DOHH2 (cell line): ENCODE measurements around the gene NAA10.
A peak's percentile ranks its signal among the peaks of the same experiment; 100 is the strongest.

Source experiments
- H3F3A ChIP-seq: fragments of 200-600 bp; sonication (generic), shearing (Covaris generic); 2 replicates; pipeline ENCODE4 v1.6.0; 2016; ENCODE audit warnings: antibody characterized with exemption, mild to moderate bottlenecking; ENCODE audit not compliant: control insufficient read depth, insufficient read depth
- H3K27ac ChIP-seq: fragments of 200-600 bp; sonication (generic); 2 replicates; pipeline ENCODE4 v1.5.1; 2014; ENCODE audit warnings: low read depth, mild to moderate bottlenecking, low read length, moderate library complexity
- H3K27me3 ChIP-seq: fragments of 200-600 bp; sonication (generic); 2 replicates; pipeline ENCODE4 v1.6.1; 2014; ENCODE audit warnings: mild to moderate bottlenecking, low read length, mixed read lengths; ENCODE audit not compliant: control insufficient read depth
- H3K36me3 ChIP-seq: fragments of 200-600 bp; sonication (generic); 2 replicates; pipeline ENCODE4 v1.6.1; 2014; ENCODE audit warnings: mild to moderate bottlenecking, low read length, moderate library complexity, mixed read lengths; ENCODE audit not compliant: control insufficient read depth
- H3K4me1 ChIP-seq: fragments of 200-600 bp; sonication (generic); 2 replicates; pipeline ENCODE4 v1.6.1; 2014; ENCODE audit warnings: mild to moderate bottlenecking, low read length, mixed read lengths; ENCODE audit not compliant: control insufficient read depth
- H3K4me2 ChIP-seq: fragments of 200-600 bp; sonication (generic); 2 replicates; pipeline ENCODE4 v1.6.0; 2014; ENCODE audit warnings: mild to moderate bottlenecking, low read length, moderate library complexity
- H3K4me3 ChIP-seq: fragments of 200-600 bp; sonication (generic); 2 replicates; pipeline ENCODE4 v1.5.1; 2014; ENCODE audit warnings: mild to moderate bottlenecking, low read length, mixed read lengths
- H3K79me2 ChIP-seq: fragments of 200-600 bp; sonication (generic); 2 replicates; pipeline ENCODE4 v1.6.1; 2014; ENCODE audit warnings: mild to moderate bottlenecking, low read length, mixed read lengths; ENCODE audit not compliant: control insufficient read depth
- H3K9me2 ChIP-seq: fragments of 200-600 bp; sonication (generic); replicated peaks from 2 replicates; pipeline ENCODE4 v1.6.1; 2014; ENCODE audit warnings: mild to moderate bottlenecking, low read length, mixed read lengths; ENCODE audit not compliant: control insufficient read depth
- H3K9me3 ChIP-seq: fragments of 200-600 bp; sonication (generic); 2 replicates; pipeline ENCODE4 v1.6.1; 2014; ENCODE audit warnings: antibody characterized with exemption, low read length, mixed read lengths; ENCODE audit not compliant: control insufficient read depth, insufficient read depth
- H4K20me1 ChIP-seq: fragments of 200-600 bp; sonication (generic); 2 replicates; pipeline ENCODE4 v1.6.0; 2014; ENCODE audit warnings: low read depth, mild to moderate bottlenecking, antibody characterized with exemption, low read length, moderate library complexity; ENCODE audit not compliant: control insufficient read depth, insufficient read depth
- EZH2phosphoT487 ChIP-seq: fragments of 200-600 bp; sonication (generic); IDR thresholded peaks from 2 replicates; pipeline ENCODE4 v1.6.1; 2017; ENCODE audit warnings: borderline replicate concordance, mild to moderate bottlenecking, antibody characterized with exemption, low read length, moderate library complexity, mixed read lengths
- TF ChIP-seq, protein P1 (sequence below): fragments of 200-600 bp; sonication (generic); IDR thresholded peaks from one replicate; pipeline ENCODE4 v1.5.1; 2014; ENCODE audit warnings: antibody characterized with exemption, mild to moderate bottlenecking, low read depth, low read length; ENCODE audit not compliant: poor library complexity, severe bottlenecking

NAA10 gene

DNA sequence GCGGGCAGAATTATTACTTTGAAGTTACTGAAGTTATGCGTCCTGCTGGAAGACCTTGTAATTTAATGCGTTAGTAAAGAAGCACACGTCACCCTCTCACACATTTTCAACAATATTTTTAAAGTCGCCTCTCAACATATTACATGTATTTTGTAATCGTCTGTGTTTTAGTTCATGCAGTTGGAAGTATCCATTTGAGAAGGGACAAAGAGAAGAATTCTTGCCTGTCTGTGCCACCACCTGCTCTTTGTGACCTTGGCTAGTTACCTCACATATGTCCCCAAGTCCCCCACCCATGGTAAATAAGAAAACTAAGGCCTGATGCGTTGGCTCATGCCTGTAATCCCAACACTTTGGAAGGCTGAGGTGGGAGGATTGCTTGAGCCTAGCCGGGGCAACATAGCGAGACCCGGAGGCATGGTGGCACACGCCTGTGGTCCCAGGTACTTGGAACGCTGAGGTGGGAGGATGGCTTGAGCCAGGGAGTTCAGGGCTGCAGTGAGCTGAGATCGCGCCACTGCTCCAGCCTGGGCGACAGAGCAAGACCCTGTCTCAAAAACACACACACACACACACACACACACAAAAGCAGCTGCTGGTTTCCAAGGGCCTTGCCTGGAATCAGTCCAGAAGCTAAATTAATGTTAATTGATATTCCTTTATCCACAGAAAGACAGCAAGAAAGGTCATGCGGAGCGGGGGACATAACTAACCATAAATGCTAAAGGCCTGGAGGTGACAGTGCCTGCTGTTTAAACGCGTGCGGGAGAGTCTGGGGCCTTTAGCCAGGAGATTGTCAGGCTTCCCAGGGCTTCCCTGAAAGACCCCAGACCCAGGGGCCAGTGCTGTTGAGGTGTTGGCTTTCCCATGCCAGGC is 38.5 kb upstream of the NAA10 start:
- H3K9me2 ChIP-seq: no peaks in the 10 kb centered on the region
- H3K4me2 ChIP-seq: peak overlapping the region; percentile 91
- TF ChIP-seq EZH2phosphoT487: no peak
- TF ChIP-seq, protein P1, sequence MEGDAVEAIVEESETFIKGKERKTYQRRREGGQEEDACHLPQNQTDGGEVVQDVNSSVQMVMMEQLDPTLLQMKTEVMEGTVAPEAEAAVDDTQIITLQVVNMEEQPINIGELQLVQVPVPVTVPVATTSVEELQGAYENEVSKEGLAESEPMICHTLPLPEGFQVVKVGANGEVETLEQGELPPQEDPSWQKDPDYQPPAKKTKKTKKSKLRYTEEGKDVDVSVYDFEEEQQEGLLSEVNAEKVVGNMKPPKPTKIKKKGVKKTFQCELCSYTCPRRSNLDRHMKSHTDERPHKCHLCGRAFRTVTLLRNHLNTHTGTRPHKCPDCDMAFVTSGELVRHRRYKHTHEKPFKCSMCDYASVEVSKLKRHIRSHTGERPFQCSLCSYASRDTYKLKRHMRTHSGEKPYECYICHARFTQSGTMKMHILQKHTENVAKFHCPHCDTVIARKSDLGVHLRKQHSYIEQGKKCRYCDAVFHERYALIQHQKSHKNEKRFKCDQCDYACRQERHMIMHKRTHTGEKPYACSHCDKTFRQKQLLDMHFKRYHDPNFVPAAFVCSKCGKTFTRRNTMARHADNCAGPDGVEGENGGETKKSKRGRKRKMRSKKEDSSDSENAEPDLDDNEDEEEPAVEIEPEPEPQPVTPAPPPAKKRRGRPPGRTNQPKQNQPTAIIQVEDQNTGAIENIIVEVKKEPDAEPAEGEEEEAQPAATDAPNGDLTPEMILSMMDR: no peak
- peak overlapping the region; percentile 77 for H3K4me3 ChIP-seq
- no peaks in the 10 kb centered on the region; the same call in 1 of the 2 replicates for H4K20me1 ChIP-seq
- 0 out of 2 replicates have a peak, but pooled peaks cover 3% of the 10 kb centered on the region for H3F3A ChIP-seq
- no peaks in the 10 kb centered on the region for H3K27me3 ChIP-seq
- H3K27ac ChIP-seq: peak overlapping the region; percentile 94
- H3K9me3 ChIP-seq: no peaks in the 10 kb centered on the region
- peaks cover 30% of the 10 kb centered on the region for H3K36me3 ChIP-seq
- peaks cover 52% of the 10 kb centered on the region for H3K79me2 ChIP-seq
- peaks cover 22% of the 10 kb centered on the region for H3K4me1 ChIP-seq

DNA sequence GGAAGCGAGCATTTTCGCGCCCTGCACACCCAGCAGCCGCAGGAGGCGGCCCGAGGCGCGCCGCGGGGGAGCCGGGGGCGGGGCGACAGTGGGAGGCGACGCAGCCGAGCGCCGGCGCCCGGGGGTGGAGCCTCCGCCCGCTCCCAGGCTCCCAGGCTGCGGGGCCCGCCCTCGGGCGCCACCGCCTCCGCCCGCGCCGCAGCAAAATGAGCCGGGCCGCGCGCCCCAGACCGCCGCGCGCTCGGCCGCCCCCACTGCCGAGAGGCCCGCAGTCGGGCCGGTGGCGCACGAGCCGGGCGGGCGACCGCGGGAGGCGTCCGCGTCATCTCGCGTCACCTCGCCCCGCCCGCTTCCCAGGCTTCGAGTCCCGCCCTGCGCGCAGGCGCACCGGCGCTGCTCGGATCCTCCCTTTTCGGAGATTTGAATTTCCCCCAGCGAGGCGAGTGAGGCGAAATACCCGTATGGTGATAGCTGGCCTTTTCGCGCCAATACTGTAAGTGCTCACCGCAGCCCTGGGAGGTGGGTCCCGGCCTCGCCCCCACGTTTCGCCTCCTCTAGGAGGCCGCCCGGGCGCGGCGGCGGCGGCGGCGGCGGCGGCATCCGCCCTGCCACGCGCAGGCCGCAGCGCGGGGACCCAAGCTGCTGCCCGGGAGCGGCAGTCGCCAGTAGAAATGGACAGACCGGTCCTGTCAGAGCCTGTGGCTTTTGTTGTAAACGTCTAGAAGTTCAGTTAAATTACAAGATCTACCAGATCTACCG is 37.7 kb upstream of the NAA10 start, which contains the start of gene TMEM187:
TSS of gene TMEM187 (plus strand) at position 387 of the 759 bp plus-strand sequence. CDS start 9,309 bp downstream, outside the sequence.
- Histone ChIP-seq H3K4me3 (peak within 1 kb of the TSS; percentile 94), H3K9me3 (no peaks in the 10 kb centered on the region), H4K20me1 (peaks cover 7% of the 10 kb centered on the region; the same call in 1 of the 2 replicates), H3K4me1 (peaks cover 30% of the 10 kb centered on the region), H3K27ac (peak within 1 kb of the TSS; percentile 96), H3K79me2 (peaks cover 60% of the 10 kb centered on the region), H3K9me2 (no peaks in the 10 kb centered on the region), H3K36me3 (peaks cover 37% of the 10 kb centered on the region), H3K4me2 (peak within 1 kb of the TSS; percentile 91), H3F3A (0 out of 2 replicates have a peak, but pooled peaks cover 3% of the 10 kb centered on the region), H3K27me3 (no peaks in the 10 kb centered on the region)
- TF ChIP-seq, protein P1: no peak
- no peak for TF ChIP-seq EZH2phosphoT487

DNA sequence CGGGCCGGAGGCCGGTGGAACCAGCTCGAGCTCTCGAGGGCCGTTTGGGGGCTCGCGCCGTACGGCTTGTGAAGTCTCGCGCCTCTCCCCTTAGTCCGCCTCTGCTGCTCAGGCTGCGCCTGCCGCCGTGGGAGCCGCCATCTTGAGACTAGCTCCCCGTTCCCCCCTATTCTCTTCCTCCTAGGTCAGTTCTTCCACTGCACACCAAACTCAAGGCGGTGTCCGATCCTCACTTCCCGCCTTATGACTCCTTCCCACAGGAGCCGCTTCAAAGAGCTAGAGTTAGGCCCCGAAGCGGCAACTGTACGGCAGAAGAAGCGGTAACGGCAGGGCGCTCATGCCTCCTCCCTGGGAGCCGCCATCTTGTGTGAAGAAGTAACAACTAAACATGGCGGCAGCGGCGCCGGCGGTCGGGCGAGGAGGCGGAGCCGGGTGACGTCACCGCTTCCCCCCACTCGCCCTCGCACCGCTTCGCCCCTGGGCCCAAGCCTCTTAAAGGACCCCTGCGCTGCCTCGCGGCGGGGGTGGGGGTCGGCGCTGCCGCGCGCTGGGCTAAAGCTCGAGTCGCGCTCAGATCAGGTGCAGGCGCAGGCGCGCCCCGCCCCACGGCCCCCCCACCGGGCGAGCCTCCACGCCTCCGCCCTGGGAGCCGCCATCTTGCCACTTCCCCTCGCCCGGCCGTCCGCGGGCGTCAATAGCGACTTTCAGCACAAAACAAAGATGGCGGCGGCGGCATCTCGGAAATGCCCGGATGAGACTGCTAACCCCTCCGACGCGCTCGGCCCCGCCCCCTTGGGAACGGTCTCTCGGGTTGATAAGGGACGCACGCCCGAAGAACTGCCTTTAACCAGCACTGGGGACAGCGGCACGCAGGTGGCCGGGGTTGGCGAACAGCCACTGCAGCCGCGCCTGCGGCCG is 36.9 kb upstream of the NAA10 start, which contains the start of gene HCFC1:
TSS of gene HCFC1 (minus strand) at position 369 of the 918 bp plus-strand sequence. CDS start 978 bp downstream, outside the sequence.
- Histone ChIP-seq H3K4me2 (peak within 1 kb of the TSS; percentile 68), H3K79me2 (peaks cover 68% of the 10 kb centered on the region), H3K9me2 (no peaks in the 10 kb centered on the region), H3K27ac (peak within 1 kb of the TSS; percentile 96), H3K36me3 (peaks cover 45% of the 10 kb centered on the region), H3F3A (0 out of 2 replicates have a peak, but pooled peaks cover 3% of the 10 kb centered on the region), H3K4me1 (peaks cover 39% of the 10 kb centered on the region), H3K27me3 (no peaks in the 10 kb centered on the region), H3K9me3 (no peaks in the 10 kb centered on the region), H4K20me1 (peaks cover 7% of the 10 kb centered on the region), H3K4me3 (peak within 1 kb of the TSS; percentile 94)
- TF ChIP-seq, protein P1: no peak
- TF ChIP-seq EZH2phosphoT487: no peak
